ENCODE measurements around the gene RNF115.

GRCh38 chr1:145705622-145706021, 118.3 kb downstream of the RNF115 start:
- no peak for TF ChIP-seq CTCF (conservative IDR thresholded peaks at IDR 0.05; ENCODE audit: low read depth, low read length)
- TF ChIP-seq EZH2 (IDR thresholded peaks at IDR 0.05; ENCODE audit: low read length, unreplicated experiment), result no peak
- no peak for TF ChIP-seq EZH2phosphoT487 (IDR thresholded peaks at IDR 0.05; ENCODE audit: borderline replicate concordance, low read length)

Data from PC-3 (cell line).